ENCODE results near the gene FTCDNL1. TPM values are rescaled to one million over a fixed set of nuclear protein-coding genes. Genes with fewer than 3 reads are reported as not detected.

FTCDNL1 gene
- total RNA-seq, 1 donor from 2014 or later, result 1.0 TPM

DNA sequence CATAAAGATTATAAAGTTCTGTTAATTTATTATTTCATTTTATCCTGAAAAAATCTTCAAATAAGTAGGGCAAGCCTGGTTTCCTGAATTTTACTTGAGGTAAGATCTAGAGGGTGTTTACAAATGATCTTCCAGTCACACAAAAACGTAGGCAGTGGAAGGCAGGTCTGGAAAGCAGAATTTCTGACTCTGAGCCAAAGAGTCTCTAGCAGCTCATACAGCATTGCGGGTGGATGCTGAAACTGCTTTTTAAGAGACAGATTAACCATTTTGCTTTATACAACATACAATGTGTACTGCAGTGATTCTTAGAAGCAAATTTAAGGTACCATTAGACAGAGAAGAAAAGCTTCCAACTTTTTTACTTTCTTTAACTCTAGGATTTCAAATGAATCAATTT is 117.0 kb downstream of the FTCDNL1 start:
- Histone ChIP-seq H3K9me3 (ENCODE audit: control insufficient read depth in 3 of 3, low read length in 3 of 3) (no peaks in the 10 kb centered on the region), H3K27ac (ENCODE audit: low read depth, low read length) (no peak overlapping the region), H3K4me3 (ENCODE audit: low read length in 3 of 3) (no peak overlapping the region), H3K27me3 (ENCODE audit: control insufficient read depth in 3 of 3, insufficient read depth in 3 of 3, low read length in 3 of 3) (no peaks in the 10 kb centered on the region), H3K36me3 (ENCODE audit: control insufficient read depth in 3 of 3, insufficient read depth in 3 of 3, low read length in 3 of 3) (no peaks in the 10 kb centered on the region), H3K4me1 (ENCODE audit: control insufficient read depth in 3 of 3, insufficient read depth in 3 of 3, low read length in 3 of 3) (no peaks in the 10 kb centered on the region), H3K9ac (ENCODE audit: low read depth in 1 of 3, low read length in 3 of 3) (no peak overlapping the region)

GRCh38 chr2:199727801-199728200 is 123.2 kb downstream of the FTCDNL1 start:
- Histone ChIP-seq H3K27me3 (ENCODE audit: control insufficient read depth in 3 of 3, insufficient read depth in 3 of 3, low read length in 3 of 3) (no peaks in the 10 kb centered on the region), H3K27ac (ENCODE audit: low read depth, low read length) (no peak overlapping the region), H3K9ac (ENCODE audit: low read depth in 1 of 3, low read length in 3 of 3) (no peak overlapping the region), H3K4me3 (ENCODE audit: low read length in 3 of 3) (no peak overlapping the region), H3K9me3 (ENCODE audit: control insufficient read depth in 3 of 3, low read length in 3 of 3) (no peaks in the 10 kb centered on the region), H3K4me1 (ENCODE audit: control insufficient read depth in 3 of 3, insufficient read depth in 3 of 3, low read length in 3 of 3) (no peaks in the 10 kb centered on the region), H3K36me3 (ENCODE audit: control insufficient read depth in 3 of 3, insufficient read depth in 3 of 3, low read length in 3 of 3) (no peaks in the 10 kb centered on the region)

- H3K4me3 ChIP-seq (ENCODE audit: low read length in 3 of 3), result no peak overlapping the region
- H3K27me3 ChIP-seq (ENCODE audit: control insufficient read depth in 3 of 3, insufficient read depth in 3 of 3, low read length in 3 of 3), result no peaks in the 10 kb centered on the region
- no peaks in the 10 kb centered on the region for H3K36me3 ChIP-seq (ENCODE audit: control insufficient read depth in 3 of 3, insufficient read depth in 3 of 3, low read length in 3 of 3)
- no peak overlapping the region for H3K27ac ChIP-seq (ENCODE audit: low read depth, low read length)
- H3K9me3 ChIP-seq (ENCODE audit: control insufficient read depth in 3 of 3, low read length in 3 of 3), result no peaks in the 10 kb centered on the region
- no peak overlapping the region for H3K9ac ChIP-seq (ENCODE audit: low read depth in 1 of 3, low read length in 3 of 3)
- H3K4me1 ChIP-seq (ENCODE audit: control insufficient read depth in 3 of 3, insufficient read depth in 3 of 3, low read length in 3 of 3), result no peaks in the 10 kb centered on the region
Observed at GRCh38 chr2:199727306-199727705, 123.7 kb downstream of the FTCDNL1 start.

GRCh38 chr2:199718074-199718473 is 132.9 kb downstream of the FTCDNL1 start:
- Histone ChIP-seq H3K27ac (ENCODE audit: low read depth, low read length) (no peak overlapping the region), H3K9ac (ENCODE audit: low read depth in 1 of 3, low read length in 3 of 3) (no peak overlapping the region), H3K27me3 (ENCODE audit: control insufficient read depth in 3 of 3, insufficient read depth in 3 of 3, low read length in 3 of 3) (no peaks in the 10 kb centered on the region), H3K9me3 (ENCODE audit: control insufficient read depth in 3 of 3, low read length in 3 of 3) (no peaks in the 10 kb centered on the region), H3K4me3 (ENCODE audit: low read length in 3 of 3) (no peak overlapping the region), H3K4me1 (ENCODE audit: control insufficient read depth in 3 of 3, insufficient read depth in 3 of 3, low read length in 3 of 3) (no peaks in the 10 kb centered on the region), H3K36me3 (ENCODE audit: control insufficient read depth in 3 of 3, insufficient read depth in 3 of 3, low read length in 3 of 3) (no peaks in the 10 kb centered on the region)

GRCh38 chr2:199717587-199717907 is 133.4 kb downstream of the FTCDNL1 start:
- Histone ChIP-seq H3K4me3 (ENCODE audit: low read length in 3 of 3) (no peak overlapping the region), H3K9me3 (ENCODE audit: control insufficient read depth in 3 of 3, low read length in 3 of 3) (no peaks in the 10 kb centered on the region), H3K27ac (ENCODE audit: low read depth, low read length) (no peak overlapping the region), H3K36me3 (ENCODE audit: control insufficient read depth in 3 of 3, insufficient read depth in 3 of 3, low read length in 3 of 3) (no peaks in the 10 kb centered on the region), H3K27me3 (ENCODE audit: control insufficient read depth in 3 of 3, insufficient read depth in 3 of 3, low read length in 3 of 3) (no peaks in the 10 kb centered on the region), H3K4me1 (ENCODE audit: control insufficient read depth in 3 of 3, insufficient read depth in 3 of 3, low read length in 3 of 3) (no peaks in the 10 kb centered on the region), H3K9ac (ENCODE audit: low read depth in 1 of 3, low read length in 3 of 3) (no peak overlapping the region)

GRCh38 chr2:199716807-199717586 is 134.0 kb downstream of the FTCDNL1 start:
- Histone ChIP-seq H3K36me3 (ENCODE audit: control insufficient read depth in 3 of 3, insufficient read depth in 3 of 3, low read length in 3 of 3) (no peaks in the 10 kb centered on the region), H3K9me3 (ENCODE audit: control insufficient read depth in 3 of 3, low read length in 3 of 3) (no peaks in the 10 kb centered on the region), H3K4me1 (ENCODE audit: control insufficient read depth in 3 of 3, insufficient read depth in 3 of 3, low read length in 3 of 3) (no peaks in the 10 kb centered on the region), H3K27ac (ENCODE audit: low read depth, low read length) (no peak overlapping the region), H3K9ac (ENCODE audit: low read depth in 1 of 3, low read length in 3 of 3) (no peak overlapping the region), H3K4me3 (ENCODE audit: low read length in 3 of 3) (no peak overlapping the region), H3K27me3 (ENCODE audit: control insufficient read depth in 3 of 3, insufficient read depth in 3 of 3, low read length in 3 of 3) (no peaks in the 10 kb centered on the region)

GRCh38 chr2:199713746-199714145 is 137.2 kb downstream of the FTCDNL1 start:
- no peaks in the 10 kb centered on the region for H3K4me1 ChIP-seq (ENCODE audit: control insufficient read depth in 3 of 3, insufficient read depth in 3 of 3, low read length in 3 of 3)
- H3K36me3 ChIP-seq (ENCODE audit: control insufficient read depth in 3 of 3, insufficient read depth in 3 of 3, low read length in 3 of 3), result no peaks in the 10 kb centered on the region
- no peak overlapping the region for H3K4me3 ChIP-seq (ENCODE audit: low read length in 3 of 3)
- no peaks in the 10 kb centered on the region for H3K9me3 ChIP-seq (ENCODE audit: control insufficient read depth in 3 of 3, low read length in 3 of 3)
- no peaks in the 10 kb centered on the region for H3K27me3 ChIP-seq (ENCODE audit: control insufficient read depth in 3 of 3, insufficient read depth in 3 of 3, low read length in 3 of 3)
- H3K9ac ChIP-seq (ENCODE audit: low read depth in 1 of 3, low read length in 3 of 3), result no peak overlapping the region
- no peak overlapping the region for H3K27ac ChIP-seq (ENCODE audit: low read depth, low read length)

DNA sequence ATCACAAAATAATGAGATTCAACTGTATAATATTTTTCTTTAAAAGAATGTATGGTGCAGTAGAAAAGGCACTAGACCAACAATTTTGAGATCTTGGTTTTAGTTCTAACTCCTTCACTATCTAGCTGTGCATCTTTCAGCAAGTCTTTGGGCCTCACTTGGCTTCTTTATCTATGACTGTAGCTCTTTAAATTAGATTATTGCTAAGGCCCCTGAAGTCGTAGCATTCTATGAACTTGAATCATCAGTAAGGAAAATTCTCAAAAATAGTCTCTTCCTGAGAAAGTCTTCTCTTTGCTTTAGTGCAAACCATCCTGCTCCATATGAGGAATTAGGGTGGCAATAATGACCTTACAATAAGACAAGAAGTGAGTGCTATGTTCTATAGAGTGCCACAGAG is 140.4 kb downstream of the FTCDNL1 start:
- Histone ChIP-seq H3K4me3 (ENCODE audit: low read length in 3 of 3) (no peak overlapping the region), H3K36me3 (ENCODE audit: control insufficient read depth in 3 of 3, insufficient read depth in 3 of 3, low read length in 3 of 3) (no peaks in the 10 kb centered on the region), H3K4me1 (ENCODE audit: control insufficient read depth in 3 of 3, insufficient read depth in 3 of 3, low read length in 3 of 3) (no peaks in the 10 kb centered on the region), H3K9me3 (ENCODE audit: control insufficient read depth in 3 of 3, low read length in 3 of 3) (no peaks in the 10 kb centered on the region), H3K27me3 (ENCODE audit: control insufficient read depth in 3 of 3, insufficient read depth in 3 of 3, low read length in 3 of 3) (no peaks in the 10 kb centered on the region), H3K9ac (ENCODE audit: low read depth in 1 of 3, low read length in 3 of 3) (no peak overlapping the region), H3K27ac (ENCODE audit: low read depth, low read length) (no peak overlapping the region)

Small RNA genes lying within 50 kb of the gene (small RNA-seq; reads per million reads assigned to genes)
- gene AC108032.1 (not detected), gene RN7SL717P (not detected)

Other genes with a start within 250 kb of the FTCDNL1 start
- 7.3 TPM for gene C2orf69, start 60.1 kb upstream of the FTCDNL1 start, total RNA-seq
- gene TYW5, start 104.3 kb upstream of the FTCDNL1 start, total RNA-seq, result 6.8 TPM
- 15.1 TPM for gene MAIP1, start 104.4 kb upstream of the FTCDNL1 start, total RNA-seq

All from skeletal muscle tissue (tissue), 5 donors.